ENCODE data around the gene RPN1.

Gene RPN1

DNA sequence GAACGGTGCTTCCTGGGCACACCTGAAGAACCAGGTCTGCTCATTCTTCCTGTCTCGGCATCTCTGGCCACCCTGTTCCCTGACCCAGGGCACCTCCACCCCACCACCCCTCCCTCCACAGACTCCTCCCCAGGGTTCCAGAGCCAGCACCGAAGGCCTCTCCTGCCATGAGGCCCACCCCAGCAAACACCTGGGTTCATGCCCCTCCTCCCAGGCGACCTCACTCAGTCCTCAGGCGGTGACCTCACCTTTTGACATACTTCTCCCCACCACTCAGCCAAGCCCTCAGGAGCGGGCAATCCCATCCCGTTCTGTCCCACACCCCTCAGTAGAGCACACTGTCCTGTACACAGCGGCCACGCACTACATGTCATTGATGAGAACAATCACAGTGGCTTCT is 72.3 kb downstream of the RPN1 start:
- no peak for DNase-seq (ENCODE audit: low read depth in 2 of 2)

DNA sequence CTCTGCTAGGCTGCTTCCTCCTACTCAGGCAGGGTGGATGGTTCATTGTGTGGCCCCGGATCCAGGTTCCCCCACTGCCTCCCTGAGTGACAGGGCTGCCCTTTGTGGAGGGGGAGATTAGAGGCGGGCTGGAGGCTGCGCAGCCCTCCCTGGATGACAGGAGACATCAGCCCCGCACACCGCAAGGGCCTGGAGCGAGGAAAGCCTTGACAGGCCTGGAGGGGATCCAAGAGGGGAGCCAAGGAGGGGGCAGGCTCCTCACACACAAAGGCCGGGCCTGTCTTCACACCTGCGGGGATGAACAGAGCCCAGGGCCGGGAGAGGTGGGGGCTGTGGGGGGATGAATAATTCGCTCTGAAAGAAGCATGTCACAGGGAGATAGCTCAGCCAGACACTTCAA is 72.9 kb downstream of the RPN1 start:
- DNase-seq (ENCODE audit: low read depth in 2 of 2), result no peak

DNA sequence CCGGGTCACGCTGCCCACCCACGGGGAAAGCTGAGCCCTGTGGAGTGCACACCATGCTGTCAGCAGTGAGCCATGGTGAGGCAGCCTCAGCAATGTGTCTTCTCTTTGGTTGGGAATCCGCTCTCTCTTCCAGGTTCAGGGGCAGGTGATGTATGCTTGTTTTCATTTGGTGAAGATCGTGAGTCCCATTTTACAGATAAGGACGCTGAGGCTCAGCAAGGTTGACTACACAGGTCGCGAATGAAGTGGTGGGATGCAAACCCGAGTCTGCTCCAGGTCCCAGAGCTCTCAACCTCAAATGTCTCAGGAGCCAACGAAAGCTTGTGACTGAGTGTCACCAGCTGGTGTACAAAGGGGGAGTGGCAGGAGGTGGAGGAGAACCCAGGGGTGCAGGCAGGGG is 74.3 kb downstream of the RPN1 start:
- no peak for DNase-seq (ENCODE audit: low read depth in 2 of 2)

DNA sequence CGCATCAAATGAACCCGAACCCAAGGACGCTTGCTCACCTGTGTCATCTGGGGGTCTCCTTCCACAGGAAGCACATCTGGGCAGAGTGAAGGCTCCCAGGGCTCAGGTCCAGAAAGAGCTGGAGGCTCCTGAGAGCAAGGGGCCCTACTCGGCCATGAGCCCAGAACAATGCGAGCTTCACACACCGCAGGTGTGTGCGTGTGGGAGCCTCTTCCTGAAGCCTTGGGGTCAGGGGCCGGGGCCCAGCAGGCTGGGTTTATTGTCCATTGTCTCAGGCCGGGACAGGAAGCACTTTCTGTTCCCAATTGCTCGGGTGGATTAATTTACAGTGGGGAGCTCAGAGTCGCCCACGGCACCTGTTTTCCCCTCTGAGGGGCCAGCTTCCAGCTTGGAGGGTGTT is 74.8 kb downstream of the RPN1 start:
- DNase-seq (ENCODE audit: low read depth in 2 of 2), result no peak

DNA sequence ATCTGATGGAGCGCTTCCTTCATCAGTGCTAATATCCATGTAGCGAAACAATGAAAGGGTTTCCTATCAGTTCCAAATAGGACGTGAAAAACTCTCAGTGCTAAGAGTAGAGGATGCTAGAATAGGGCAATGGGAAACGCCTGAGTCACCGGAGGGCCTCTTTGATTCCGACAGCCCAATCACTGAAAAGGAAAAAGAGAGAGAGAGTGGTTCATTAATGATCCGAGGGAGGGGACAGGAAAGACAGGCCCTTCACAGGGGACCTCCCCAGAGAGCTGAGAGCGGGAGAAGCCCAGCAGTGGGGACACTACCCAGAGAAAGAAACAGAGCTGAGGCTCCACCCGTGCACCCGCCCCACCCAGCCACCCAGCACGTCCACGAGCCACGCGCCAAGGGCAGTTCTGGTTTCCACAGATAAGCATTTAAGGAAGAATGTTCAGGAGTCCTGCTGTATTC is 76.9 kb downstream of the RPN1 start:
- DNase-seq (ENCODE audit: low read depth in 2 of 2), result peak in 1 of 2 experiments; percentile 16

DNA sequence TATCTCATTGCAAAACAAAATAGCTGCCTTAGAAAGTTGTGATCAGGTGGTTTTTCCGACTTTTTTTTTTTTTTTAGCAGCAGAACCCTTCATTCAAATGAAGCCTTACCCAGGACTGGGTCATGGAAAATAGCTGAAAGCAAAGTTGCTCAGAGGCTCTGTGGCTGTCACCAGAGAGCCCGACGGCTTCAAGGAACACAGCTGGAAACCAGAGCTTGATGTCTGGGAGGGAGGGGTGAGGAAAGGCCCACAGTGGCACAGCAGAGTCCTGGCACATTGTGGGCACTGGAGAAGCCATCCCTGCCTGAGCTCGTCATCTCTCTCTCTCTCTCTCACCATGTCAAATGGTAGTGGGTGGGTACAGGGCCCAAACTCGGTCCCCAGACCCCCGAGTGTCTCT is 77.5 kb downstream of the RPN1 start:
- no peak for DNase-seq (ENCODE audit: low read depth in 2 of 2)

DNA sequence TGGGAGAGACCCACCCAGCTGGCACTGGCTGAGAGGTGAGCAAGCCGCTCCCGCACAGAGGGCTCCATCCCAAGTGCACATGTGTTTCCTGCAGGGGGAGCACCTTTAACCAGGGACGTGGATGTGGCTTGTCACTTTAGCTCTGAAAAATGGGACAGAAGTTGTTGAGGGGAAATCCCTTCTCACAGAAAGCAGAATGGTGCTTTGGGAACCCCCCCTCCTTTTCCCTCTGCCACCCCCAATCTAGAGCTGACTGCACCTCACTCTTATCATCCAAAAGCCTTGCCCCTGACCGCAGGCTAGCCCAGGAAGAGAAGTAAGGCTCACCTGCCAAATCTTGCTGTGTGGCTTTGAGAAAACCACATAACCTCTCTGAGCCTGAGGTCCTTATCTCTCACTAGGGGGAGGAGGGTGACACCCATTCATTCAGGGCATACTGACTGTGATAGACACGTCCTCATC is 77.9 kb downstream of the RPN1 start:
- peak; percentile 24 to 51 for DNase-seq (ENCODE audit: low read depth in 2 of 2)

DNA sequence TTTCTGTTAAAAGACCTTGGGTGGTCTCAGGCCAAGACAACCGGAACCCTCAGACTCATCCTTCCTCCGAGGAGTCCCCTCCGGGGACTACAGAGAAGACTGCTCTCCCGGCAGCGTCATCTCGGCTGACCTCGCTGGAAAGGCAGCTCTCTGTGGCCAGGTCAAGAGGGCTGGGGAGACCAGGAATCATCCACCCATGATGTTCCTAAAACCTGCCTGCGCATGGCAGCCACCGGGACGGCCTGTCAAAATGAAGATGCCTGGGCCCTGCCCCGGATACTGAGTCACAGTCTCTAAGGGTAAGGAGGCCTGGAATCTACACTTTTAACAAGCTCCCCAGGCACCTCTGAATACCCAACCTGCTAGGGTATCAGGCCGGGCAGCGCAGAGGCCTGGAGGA is 78.6 kb downstream of the RPN1 start:
- no peak for DNase-seq (ENCODE audit: low read depth in 2 of 2)
